ENCODE results near the gene MOSMO. TPM values are rescaled to one million over a fixed set of nuclear protein-coding genes. Genes with fewer than 3 reads are reported as not detected.

The MOSMO gene
- total RNA-seq, 1 experiment from 2014 or later = 12.4 TPM

GRCh38 chr16:21987498-21987897 is 20.4 kb upstream of the MOSMO start:
- intact Hi-C loops (cut with micrococcal nuclease) = no loop called here
- no peaks in the 10 kb centered on the region for H4K20me1 ChIP-seq (ENCODE audit: low read length)
- ATAC-seq (no peak), DNase-seq (peak; percentile 11)
- H3K36me3 ChIP-seq (ENCODE audit: low read depth, low read length) = peaks cover 20% of the 10 kb centered on the region
- no peaks in the 10 kb centered on the region for H3K79me2 ChIP-seq (ENCODE audit: low read length)
- H3K9ac ChIP-seq (ENCODE audit: low read length) = no peak overlapping the region
- TF ChIP-seq EZH2phosphoT487 (IDR thresholded peaks at IDR 0.05; ENCODE audit: borderline replicate concordance, low read length) (no peak), CTCF (conservative IDR thresholded peaks at IDR 0.05; ENCODE audit: low read depth, low read length) (no peak), EZH2 (IDR thresholded peaks at IDR 0.05; ENCODE audit: low read length, unreplicated experiment) (no peak)
- POLR2A ChIA-PET (ENCODE audit: unreplicated experiment) = no interaction called here
- H3K9me2 ChIP-seq (replicated peaks; ENCODE audit: low read length) = no peaks in the 10 kb centered on the region
- BruUV-seq (replicated peaks) = no TSS peak
- H3K4me2 ChIP-seq (ENCODE audit: low read length) = no peak overlapping the region
- no peaks in the 10 kb centered on the region for H3K27me3 ChIP-seq (ENCODE audit: low read length)
- no peak overlapping the region for H3K4me3 ChIP-seq (ENCODE audit: low read length)
- H3F3A ChIP-seq (ENCODE audit: low read length, unreplicated experiment) = peaks cover 2% of the 10 kb centered on the region
- H2AFZ ChIP-seq (ENCODE audit: low read length) = no peak overlapping the region
- H3K27ac ChIP-seq (ENCODE audit: low read length) = peak overlapping the region; percentile 27
- peaks cover 21% of the 10 kb centered on the region for H3K4me1 ChIP-seq (ENCODE audit: insufficient read depth, low read length)
- no peaks in the 10 kb centered on the region for H3K9me3 ChIP-seq (ENCODE audit: low read length)
- CTCF ChIA-PET = no interaction called here

GRCh38 chr16:21989133-21989532 is 18.8 kb upstream of the MOSMO start:
- no peak for ATAC-seq
- peaks cover 21% of the 10 kb centered on the region for H3K4me1 ChIP-seq (ENCODE audit: insufficient read depth, low read length)
- H3K9me3 ChIP-seq (ENCODE audit: low read length) = no peaks in the 10 kb centered on the region
- H2AFZ ChIP-seq (ENCODE audit: low read length) = no peak overlapping the region
- intact Hi-C loops (cut with micrococcal nuclease) = no loop called here
- peak overlapping the region; percentile 27 for H3K27ac ChIP-seq (ENCODE audit: low read length)
- H3K4me2 ChIP-seq (ENCODE audit: low read length) = no peak overlapping the region
- no peaks in the 10 kb centered on the region for H3K79me2 ChIP-seq (ENCODE audit: low read length)
- peaks cover 2% of the 10 kb centered on the region for H3F3A ChIP-seq (ENCODE audit: low read length, unreplicated experiment)
- BruUV-seq (replicated peaks) = no TSS peak
- ChIA-PET POLR2A (ENCODE audit: unreplicated experiment) (interaction anchor here (0.5 kb wide), 1 partner anchor 12 kb away, joined by 5 read pairs; no protein-coding TSS in a partner anchor), CTCF (interaction anchor here (0.7 kb wide), 1 partner anchor 21 kb away, joined by 10 read pairs; no protein-coding TSS in a partner anchor)
- peaks cover 4% of the 10 kb centered on the region; the same call in 1 of the 2 replicates for H3K36me3 ChIP-seq (ENCODE audit: low read depth, low read length)
- no peaks in the 10 kb centered on the region for H3K27me3 ChIP-seq (ENCODE audit: low read length)
- no peak for DNase-seq
- no peaks in the 10 kb centered on the region for H4K20me1 ChIP-seq (ENCODE audit: low read length)
- H3K9me2 ChIP-seq (replicated peaks; ENCODE audit: low read length) = no peaks in the 10 kb centered on the region
- TF ChIP-seq EZH2 (IDR thresholded peaks at IDR 0.05; ENCODE audit: low read length, unreplicated experiment) (no peak), CTCF (conservative IDR thresholded peaks at IDR 0.05; ENCODE audit: low read depth, low read length) (no peak), EZH2phosphoT487 (IDR thresholded peaks at IDR 0.05; ENCODE audit: borderline replicate concordance, low read length) (no peak)
- H3K9ac ChIP-seq (ENCODE audit: low read length) = no peak overlapping the region
- H3K4me3 ChIP-seq (ENCODE audit: low read length) = no peak overlapping the region

GRCh38 chr16:21989751-21990150 is 18.2 kb upstream of the MOSMO start:
- ChIA-PET CTCF (no interaction called here), POLR2A (ENCODE audit: unreplicated experiment) (no interaction called here)
- H3K9me3 ChIP-seq (ENCODE audit: low read length) = no peaks in the 10 kb centered on the region
- H3K27ac ChIP-seq (ENCODE audit: low read length) = no peak overlapping the region
- ATAC-seq (no peak), DNase-seq (no peak)
- BruUV-seq (replicated peaks) = no TSS peak
- H3F3A ChIP-seq (ENCODE audit: low read length, unreplicated experiment) = peaks cover 2% of the 10 kb centered on the region
- intact Hi-C loops (cut with micrococcal nuclease) = no loop called here
- H3K9ac ChIP-seq (ENCODE audit: low read length) = no peak overlapping the region
- no peaks in the 10 kb centered on the region for H3K27me3 ChIP-seq (ENCODE audit: low read length)
- no peaks in the 10 kb centered on the region for H3K9me2 ChIP-seq (replicated peaks; ENCODE audit: low read length)
- H2AFZ ChIP-seq (ENCODE audit: low read length) = no peak overlapping the region
- H3K4me2 ChIP-seq (ENCODE audit: low read length) = no peak overlapping the region
- no peak overlapping the region for H3K4me3 ChIP-seq (ENCODE audit: low read length)
- TF ChIP-seq EZH2phosphoT487 (IDR thresholded peaks at IDR 0.05; ENCODE audit: borderline replicate concordance, low read length) (no peak), CTCF (conservative IDR thresholded peaks at IDR 0.05; ENCODE audit: low read depth, low read length) (no peak), EZH2 (IDR thresholded peaks at IDR 0.05; ENCODE audit: low read length, unreplicated experiment) (no peak)
- H3K4me1 ChIP-seq (ENCODE audit: insufficient read depth, low read length) = peaks cover 21% of the 10 kb centered on the region
- H3K79me2 ChIP-seq (ENCODE audit: low read length) = no peaks in the 10 kb centered on the region
- no peaks in the 10 kb centered on the region for H4K20me1 ChIP-seq (ENCODE audit: low read length)
- no peaks in the 10 kb centered on the region; the same call in 1 of the 2 replicates for H3K36me3 ChIP-seq (ENCODE audit: low read depth, low read length)
